Activated CD8-positive, alpha-beta memory T cell treated with anti-CD3 and anti-CD28 coated beads, Interleukin-2, amount 10 ng/mL, durations not matched to agents 7 days and 5 days (primary cell): ENCODE results near the gene ORC2. TPM values are rescaled to one million over a fixed set of nuclear protein-coding genes. Genes with fewer than 3 reads are reported as not detected.
"Not testable (repeated sequence)": the region's sequence is repeated elsewhere in the genome, so short reads cannot be mapped to it uniquely, and the experiment has no call there.

ENCODE experiments used
- ATAC-seq: fragments of 150-1000 bp; cut with Tn5 transposase; one replicate; pipeline ENCODE4 v1.10.0; 2021; ENCODE audit warnings: moderate library complexity
- CTCF ChIA-PET: fragments of 350-600 bp; sonication (Branson Sonifier 250); formaldehyde crosslinking; loops from one replicate; lab custom pipeline; 2021; ENCODE audit warnings: antibody characterized with exemption; lab: Charles Lee
- DNase-seq: peaks from one replicate; pipeline ENCODE4 v3.0.0-alpha.2; 2020
- H3K27ac Mint-ChIP-seq: one replicate; pipeline ENCODE4 v1.8.0; 2021; ENCODE audit warnings: mild to moderate bottlenecking, mixed read lengths
- H3K27me3 Mint-ChIP-seq: one replicate; pipeline ENCODE4 v1.8.0; 2021; ENCODE audit warnings: mixed read lengths
- H3K36me3 Mint-ChIP-seq: one replicate; pipeline ENCODE4 v1.8.0; 2021; ENCODE audit warnings: mild to moderate bottlenecking, mixed read lengths
- H3K4me1 Mint-ChIP-seq: one replicate; pipeline ENCODE4 v1.8.0; 2021; ENCODE audit warnings: mixed read lengths
- H3K4me3 Mint-ChIP-seq: one replicate; pipeline ENCODE4 v1.8.0; 2021; ENCODE audit warnings: mild to moderate bottlenecking, moderate library complexity, mixed read lengths
- H3K9me3 Mint-ChIP-seq: one replicate; pipeline ENCODE4 v1.8.0; 2022; ENCODE audit warnings: low read depth, mixed read lengths
- total RNA-seq, 2 experiments: library from RNA; stranded (reverse); gene quantifications; one replicate each; pipeline ENCODE4 v1.2.3, GENCODE V29; 2021

Gene ORC2
- total RNA-seq, 2 experiments from 2014 or later, result 54.8 to 57.8 TPM

DNA sequence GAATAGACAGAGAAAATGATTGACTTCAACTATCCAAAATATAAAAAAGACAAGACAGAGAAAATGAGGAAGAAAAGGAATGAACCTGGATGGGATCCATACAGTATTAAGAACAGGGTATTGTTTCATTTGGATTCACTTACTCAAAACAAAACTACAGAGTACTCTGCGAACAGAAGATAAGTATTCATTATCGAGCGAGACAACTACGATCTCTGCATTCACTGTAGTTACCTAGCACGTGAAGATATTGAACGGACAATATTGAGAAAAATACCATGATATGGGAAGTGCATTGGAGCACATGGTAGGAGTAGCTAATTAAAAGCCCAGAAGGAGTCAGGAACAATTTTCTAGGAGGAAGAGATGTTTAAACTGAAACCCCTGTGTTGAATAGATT, 1.0 kb upstream of the ORC2 start:
- H3K27me3 Mint-ChIP-seq, result no peaks in the 10 kb centered on the region
- CTCF ChIA-PET, result interaction anchor here (1.2 to 5.8 kb wide), 11 partner anchors 9 to 268 kb away, joined by 3 to 73 read pairs (median 6); partner anchors contain the start of genes CFLAR, HYCC2 and NDUFB3
- H3K9me3 Mint-ChIP-seq, result no peaks in the 10 kb centered on the region
- ATAC-seq (no peak), DNase-seq (no peak)
- peaks cover 64% of the 10 kb centered on the region for H3K4me1 Mint-ChIP-seq
- peak overlapping the region; percentile 96 for H3K27ac Mint-ChIP-seq
- H3K4me3 Mint-ChIP-seq, result peak overlapping the region; percentile 92
- H3K36me3 Mint-ChIP-seq, result peaks cover 17% of the 10 kb centered on the region

DNA sequence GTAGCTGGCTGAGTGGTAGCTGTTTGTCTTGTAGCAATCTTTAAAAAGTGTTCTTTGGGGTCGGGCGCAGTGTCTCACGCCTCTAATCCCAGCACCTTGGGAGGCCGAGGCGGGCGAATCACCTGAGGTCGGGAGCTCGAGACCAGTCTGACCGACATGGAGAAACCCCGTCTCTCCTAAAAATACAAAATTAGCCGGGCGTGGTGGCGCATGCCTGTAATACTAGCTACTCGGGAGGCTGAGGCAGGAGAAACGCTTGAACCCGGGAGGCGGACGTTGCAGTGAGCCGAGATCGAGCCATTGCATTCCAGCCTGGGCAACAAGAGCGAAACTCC, 425 bp upstream of the ORC2 start:
- CTCF ChIA-PET, result interaction anchor here (0.8 to 5.8 kb wide), 21 partner anchors 8 to 816 kb away, joined by 3 to 73 read pairs (median 5); partner anchors contain the start of genes ALS2, CASP10, CFLAR and HYCC2
- not testable (repeated sequence) for ATAC-seq, H3K9me3 Mint-ChIP-seq, DNase-seq, H3K27me3 Mint-ChIP-seq
- H3K4me1 Mint-ChIP-seq, result peaks cover 66% of the 10 kb centered on the region
- peak overlapping the region; percentile 92 for H3K4me3 Mint-ChIP-seq
- peaks cover 18% of the 10 kb centered on the region for H3K36me3 Mint-ChIP-seq
- peak overlapping the region; percentile 96 for H3K27ac Mint-ChIP-seq

DNA sequence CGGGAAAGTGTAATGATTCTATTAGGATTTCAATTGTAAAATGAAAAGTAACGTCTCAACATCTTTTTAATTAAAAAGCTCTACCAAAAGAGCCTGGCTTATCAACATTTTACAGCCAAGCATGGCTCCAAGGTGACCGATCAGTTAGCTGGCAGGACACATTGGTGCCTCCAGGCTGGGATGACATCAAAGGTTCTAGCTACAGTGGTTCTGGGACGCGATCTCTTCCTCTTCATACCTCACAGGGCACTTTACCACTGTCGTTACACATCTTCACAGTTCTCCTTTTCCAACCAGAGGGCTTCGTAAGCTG, 693 bp downstream of the ORC2 start:
- no peak for DNase-seq
- ATAC-seq, result peak; percentile 16
- Mint-ChIP-seq H3K9me3 (no peaks in the 10 kb centered on the region), H3K27me3 (no peaks in the 10 kb centered on the region), H3K4me3 (peak overlapping the region; percentile 92), H3K27ac (peak overlapping the region; percentile 96), H3K4me1 (peaks cover 64% of the 10 kb centered on the region), H3K36me3 (peaks cover 22% of the 10 kb centered on the region)
- CTCF ChIA-PET, result interaction anchor here (0.6 to 5.8 kb wide), 27 partner anchors 7 to 270 kb away, joined by 3 to 73 read pairs (median 5); partner anchors contain the start of genes CASP10, CFLAR, HYCC2 and NDUFB3

DNA sequence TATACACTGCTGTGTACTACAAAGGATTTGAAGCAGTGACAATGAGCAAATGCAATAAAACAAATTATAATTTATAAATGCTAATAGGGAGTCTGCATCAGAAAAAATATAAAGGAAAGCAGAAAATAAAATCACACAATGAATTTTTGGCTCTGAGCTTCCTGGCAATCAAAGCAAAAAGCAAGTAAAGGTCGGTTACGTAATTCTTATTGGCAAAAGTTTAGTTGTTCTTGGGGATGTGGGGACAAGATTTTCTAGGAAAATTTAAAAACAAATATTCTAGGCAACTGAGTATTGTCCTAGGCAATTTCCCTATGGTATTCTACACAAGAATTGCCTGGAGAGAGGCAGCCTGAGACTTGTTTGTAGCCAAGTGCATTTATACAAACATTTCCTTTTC, 1.8 kb downstream of the ORC2 start:
- H3K4me3 Mint-ChIP-seq, result peak overlapping the region; percentile 92
- peaks cover 28% of the 10 kb centered on the region for H3K36me3 Mint-ChIP-seq
- H3K9me3 Mint-ChIP-seq, result no peaks in the 10 kb centered on the region
- ATAC-seq, result no peak
- no peak overlapping the region for H3K27ac Mint-ChIP-seq
- CTCF ChIA-PET, result interaction anchor here (1.0 to 1.4 kb wide), 2 partner anchors 13 to 56 kb away, joined by 3 read pairs; no protein-coding TSS in a partner anchor
- H3K27me3 Mint-ChIP-seq, result no peaks in the 10 kb centered on the region
- peaks cover 61% of the 10 kb centered on the region for H3K4me1 Mint-ChIP-seq
- DNase-seq, result no peak

DNA sequence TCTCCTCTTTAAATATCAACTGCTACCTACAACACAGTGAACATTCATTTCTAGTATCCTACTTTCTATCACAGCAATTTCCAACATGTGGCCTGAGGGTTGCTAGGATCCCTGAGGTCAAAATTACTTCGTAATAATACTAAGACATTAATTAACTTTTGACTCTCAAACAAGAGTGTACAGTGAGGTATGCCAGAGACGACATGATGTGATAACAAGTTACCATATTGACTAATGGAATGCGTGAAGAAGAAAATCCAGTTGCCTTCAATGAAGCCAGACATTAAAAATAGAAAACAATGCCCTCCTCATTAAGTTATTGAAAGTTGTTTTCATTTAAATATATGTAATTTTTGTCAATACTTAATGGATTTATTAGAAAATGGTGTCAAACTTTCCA, 13.1 kb downstream of the ORC2 start:
- H3K36me3 Mint-ChIP-seq, result peaks cover 31% of the 10 kb centered on the region
- CTCF ChIA-PET, result interaction anchor here (0.6 kb wide), 2 partner anchors 9 to 20 kb away, joined by 3 read pairs; no protein-coding TSS in a partner anchor
- no peak for DNase-seq
- H3K27ac Mint-ChIP-seq, result no peak overlapping the region
- no peaks in the 10 kb centered on the region for H3K9me3 Mint-ChIP-seq
- peaks cover 3% of the 10 kb centered on the region for H3K4me1 Mint-ChIP-seq
- H3K27me3 Mint-ChIP-seq, result no peaks in the 10 kb centered on the region
- ATAC-seq, result no peak
- no peak overlapping the region for H3K4me3 Mint-ChIP-seq

DNA sequence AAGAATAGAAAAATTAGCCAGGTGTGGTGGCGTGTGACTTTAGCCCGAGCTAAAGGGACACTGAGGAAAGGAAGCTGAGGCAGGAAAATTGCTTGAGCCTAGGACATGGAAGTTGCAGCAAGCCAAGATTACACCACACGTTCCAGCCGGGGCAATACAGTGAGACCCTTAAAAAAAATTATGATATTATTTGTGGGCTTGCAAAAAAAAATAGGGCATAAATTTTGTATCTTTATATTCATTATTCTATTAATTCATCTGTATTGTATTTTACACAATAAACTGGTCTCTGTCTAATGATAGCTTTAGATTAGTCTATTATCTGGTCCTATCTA, 18.1 kb downstream of the ORC2 start:
- Mint-ChIP-seq H3K27ac (peak overlapping the region; percentile 41), H3K4me3 (no peak overlapping the region), H3K9me3 (no peaks in the 10 kb centered on the region), H3K4me1 (peaks cover 23% of the 10 kb centered on the region), H3K27me3 (no peaks in the 10 kb centered on the region), H3K36me3 (peaks cover 50% of the 10 kb centered on the region)
- CTCF ChIA-PET, result interaction anchor here (0.8 to 3.2 kb wide), 3 partner anchors 11 to 125 kb away, joined by 3 to 9 read pairs (median 3); partner anchors contain the start of gene HYCC2
- DNase-seq, result no peak
- no peak for ATAC-seq

DNA sequence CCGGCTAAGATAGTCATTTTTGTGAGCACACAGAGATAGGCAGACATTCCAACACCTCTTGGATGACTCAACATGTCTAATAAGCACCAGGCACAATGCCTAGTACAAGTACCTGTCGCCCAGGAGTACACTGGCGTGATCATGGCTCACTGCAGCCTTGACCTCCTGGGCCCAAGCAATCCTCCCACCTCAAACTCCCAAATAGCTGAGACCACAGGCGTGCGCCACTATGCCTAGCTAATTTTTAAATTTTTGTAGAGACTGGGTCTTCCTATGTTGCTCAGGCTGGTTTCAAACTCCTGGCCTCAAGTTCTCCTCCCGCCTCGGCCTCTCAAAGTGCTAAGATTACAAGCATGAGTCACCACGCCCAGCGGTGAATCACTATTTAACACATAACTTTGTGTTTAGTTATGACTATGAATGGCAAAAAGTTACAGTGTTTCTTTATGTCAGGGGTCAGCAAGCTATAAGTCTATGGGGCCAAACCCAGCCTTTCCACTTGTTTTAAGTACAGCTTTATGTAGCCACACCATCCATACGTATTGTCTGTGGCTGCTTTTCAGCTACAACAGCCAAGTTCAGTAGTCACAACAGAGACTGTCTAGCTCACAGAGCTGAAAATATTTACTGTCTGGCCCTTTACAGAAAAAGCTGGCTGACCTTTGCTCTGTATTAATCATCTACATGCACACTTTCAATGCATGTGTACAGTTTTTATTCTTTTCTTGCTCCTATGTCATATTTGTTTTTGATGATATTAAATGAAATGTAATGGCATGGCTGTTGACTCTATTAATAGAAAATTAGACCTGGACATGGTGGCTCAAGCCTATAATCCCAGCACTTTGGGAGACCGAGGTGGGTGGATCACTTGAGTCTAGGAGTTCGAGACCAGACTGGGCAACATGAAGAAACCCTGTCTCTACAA, 18.7 kb downstream of the ORC2 start:
- Mint-ChIP-seq H3K36me3 (peaks cover 54% of the 10 kb centered on the region), H3K9me3 (no peaks in the 10 kb centered on the region), H3K4me3 (no peak overlapping the region), H3K27me3 (no peaks in the 10 kb centered on the region), H3K27ac (peak overlapping the region; percentile 54), H3K4me1 (peaks cover 23% of the 10 kb centered on the region)
- CTCF ChIA-PET, result interaction anchor here (0.8 to 3.2 kb wide), 5 partner anchors 11 to 334 kb away, joined by 3 to 9 read pairs (median 3); partner anchors contain the start of gene HYCC2
- DNase-seq (peak; percentile 73), ATAC-seq (peak; percentile 82)

DNA sequence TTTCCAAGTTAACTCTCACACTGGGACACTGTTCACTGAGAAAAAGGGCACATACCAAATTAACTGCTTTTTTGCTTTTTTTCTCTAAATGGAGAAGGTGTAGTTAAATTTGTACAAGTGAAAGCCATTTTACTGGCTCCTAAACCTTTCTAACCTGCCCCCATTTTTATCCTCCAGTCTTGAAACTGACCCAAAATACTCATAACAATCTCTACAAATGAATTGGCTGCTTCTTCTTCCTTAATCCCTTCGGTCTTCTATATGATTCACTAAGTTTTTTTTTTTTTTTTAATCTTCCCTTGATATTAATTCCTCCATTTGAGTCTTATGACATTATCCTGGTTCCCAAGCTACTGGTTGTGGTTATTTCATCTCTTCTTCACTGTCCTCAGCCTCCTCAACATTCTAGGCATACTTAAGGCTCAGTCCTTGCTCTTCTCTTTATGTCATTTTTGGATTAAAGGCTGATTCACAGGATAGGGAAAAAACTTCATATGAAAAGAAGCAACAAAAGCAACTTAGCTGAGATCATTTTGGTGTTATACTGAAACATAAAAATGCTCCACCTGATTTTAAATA, 19.8 kb downstream of the ORC2 start:
- Mint-ChIP-seq H3K27ac (no peak overlapping the region), H3K9me3 (no peaks in the 10 kb centered on the region), H3K36me3 (peaks cover 54% of the 10 kb centered on the region), H3K4me3 (no peak overlapping the region), H3K4me1 (peaks cover 23% of the 10 kb centered on the region), H3K27me3 (no peaks in the 10 kb centered on the region)
- ATAC-seq (peak; percentile 24), DNase-seq (no peak)
- CTCF ChIA-PET, result interaction anchor here (1.4 to 3.2 kb wide), 2 partner anchors 126 to 215 kb away, joined by 4 to 9 read pairs; partner anchors contain the start of gene HYCC2

DNA sequence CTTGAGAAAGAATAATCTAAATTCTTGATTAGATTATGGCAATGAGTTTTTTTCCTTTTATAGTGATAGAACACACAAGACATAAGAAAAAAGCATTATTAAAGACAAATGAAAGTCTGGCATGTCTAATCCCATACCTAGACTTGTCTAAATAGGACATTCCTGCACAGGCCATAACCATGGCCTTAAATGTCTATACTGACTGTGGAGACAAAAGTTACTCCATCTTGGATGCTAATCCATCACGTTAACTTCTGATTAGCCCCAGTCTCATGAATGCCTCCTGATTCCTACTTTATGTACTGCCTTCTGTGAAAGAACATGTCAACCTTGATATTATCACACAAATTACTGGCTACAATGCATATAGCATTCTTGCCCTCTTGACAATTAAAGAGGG, 23.6 kb downstream of the ORC2 start:
- Mint-ChIP-seq H3K4me3 (no peak overlapping the region), H3K27ac (no peak overlapping the region), H3K4me1 (peaks cover 14% of the 10 kb centered on the region), H3K36me3 (peaks cover 49% of the 10 kb centered on the region), H3K9me3 (no peaks in the 10 kb centered on the region), H3K27me3 (no peaks in the 10 kb centered on the region)
- CTCF ChIA-PET, result no interaction called here
- no peak for ATAC-seq
- DNase-seq, result no peak

DNA sequence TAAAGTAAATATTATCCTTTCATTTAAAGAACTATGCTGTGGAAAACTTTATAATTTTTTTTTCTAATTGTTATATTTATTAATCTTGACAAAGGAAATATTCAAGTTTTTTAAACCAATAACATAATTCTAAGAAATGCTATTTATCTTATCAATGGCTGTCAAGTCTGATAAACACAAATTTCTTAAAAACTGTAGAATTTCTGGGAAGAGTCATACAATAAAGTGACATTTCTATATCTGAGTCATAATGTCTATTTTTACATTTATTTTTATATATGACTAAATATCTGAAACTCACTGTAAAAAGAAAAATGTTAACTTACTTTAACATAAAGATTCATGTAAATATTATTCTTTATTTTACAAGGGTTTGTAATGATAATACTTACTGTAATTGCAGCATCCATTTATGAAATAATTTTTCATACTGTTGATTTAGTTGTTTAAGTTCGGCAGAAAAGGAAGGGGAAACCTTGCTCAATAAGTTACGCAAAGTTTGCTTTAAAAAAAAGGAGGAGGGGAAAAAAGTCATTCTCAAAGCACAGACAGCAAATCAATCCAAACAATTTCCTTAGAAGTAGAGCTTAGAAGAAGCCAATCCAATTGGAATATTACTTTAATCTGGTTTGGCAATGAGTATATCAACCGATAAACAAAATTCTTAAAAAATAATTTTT, 32.4 kb downstream of the ORC2 start:
- Mint-ChIP-seq H3K27ac (no peak overlapping the region), H3K36me3 (peaks cover 38% of the 10 kb centered on the region), H3K27me3 (no peaks in the 10 kb centered on the region), H3K9me3 (no peaks in the 10 kb centered on the region), H3K4me3 (no peak overlapping the region), H3K4me1 (peaks cover 11% of the 10 kb centered on the region)
- CTCF ChIA-PET, result no interaction called here
- no peak for ATAC-seq
- DNase-seq, result no peak

DNA sequence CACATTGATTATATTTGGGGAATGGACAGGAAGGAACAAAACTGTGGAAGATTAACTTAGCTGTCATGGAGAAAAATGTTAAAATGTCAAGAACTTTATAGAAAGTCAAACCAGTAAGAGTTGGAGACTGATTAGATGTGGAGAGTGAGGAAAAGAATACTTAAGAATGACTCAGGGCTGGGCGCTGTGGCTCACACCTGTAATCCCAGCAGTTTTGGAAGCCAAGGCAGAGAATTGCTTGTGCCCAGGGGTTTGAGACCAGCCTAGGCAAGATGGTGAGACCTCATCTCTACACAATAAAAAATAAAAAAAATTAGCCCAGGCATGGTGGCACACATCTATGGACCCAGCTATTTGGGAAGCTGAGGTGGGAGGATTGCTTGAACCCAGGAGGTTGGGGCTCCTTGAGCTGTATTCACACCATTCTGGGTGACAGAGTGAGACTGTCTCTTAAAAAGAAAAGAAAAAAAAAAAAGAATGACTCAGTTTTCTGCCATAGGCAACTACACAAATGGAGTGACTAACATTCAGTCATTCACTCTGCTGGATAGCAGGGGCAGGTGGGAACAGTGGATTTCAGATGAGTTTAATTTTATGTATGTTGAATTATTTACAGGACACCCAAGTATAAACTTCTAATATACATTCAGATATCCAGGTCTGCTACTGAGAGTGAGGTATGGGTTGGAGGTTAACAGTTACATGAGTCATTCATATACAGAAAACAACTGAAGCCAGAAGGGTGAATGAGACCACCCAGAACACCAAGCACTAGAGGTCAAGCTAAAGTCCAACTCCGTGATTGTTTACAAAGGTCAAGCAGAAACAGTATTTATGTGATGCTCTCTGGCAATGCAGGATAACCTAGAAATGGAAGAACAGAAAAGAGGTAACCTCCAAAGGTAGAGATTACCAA, 33.9 kb downstream of the ORC2 start:
- Mint-ChIP-seq H3K27ac (peak overlapping the region; percentile 19), H3K4me3 (no peak overlapping the region), H3K36me3 (peaks cover 28% of the 10 kb centered on the region), H3K27me3 (no peaks in the 10 kb centered on the region), H3K9me3 (no peaks in the 10 kb centered on the region), H3K4me1 (peaks cover 11% of the 10 kb centered on the region)
- ATAC-seq (no peak), DNase-seq (no peak)
- CTCF ChIA-PET, result interaction anchor here (0.8 kb wide), 1 partner anchor 140 kb away, joined by 3 read pairs; no protein-coding TSS in a partner anchor

DNA sequence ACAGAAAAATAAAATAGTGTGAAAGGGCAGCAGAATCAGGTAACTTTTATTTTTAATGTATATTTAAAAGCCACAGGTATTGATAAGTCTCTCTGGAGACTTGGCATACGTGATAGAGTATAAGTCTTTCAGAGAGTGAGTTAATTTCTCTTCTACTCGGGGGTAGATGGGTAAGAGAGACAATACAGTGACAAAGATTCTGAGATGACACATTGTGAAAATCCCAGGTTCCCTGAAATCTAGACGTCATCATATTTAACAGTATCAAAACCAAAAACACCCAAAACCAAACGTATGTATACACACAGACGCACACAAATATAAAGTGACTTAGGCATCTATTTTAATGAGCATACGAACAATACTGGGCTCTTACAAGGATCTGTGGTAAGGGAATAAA, 41.0 kb downstream of the ORC2 start:
- no peak overlapping the region for H3K4me3 Mint-ChIP-seq
- ATAC-seq (peak; percentile 75), DNase-seq (no peak)
- no peaks in the 10 kb centered on the region for H3K27me3 Mint-ChIP-seq
- peak overlapping the region; percentile 77 for H3K27ac Mint-ChIP-seq
- no peaks in the 10 kb centered on the region for H3K9me3 Mint-ChIP-seq
- peaks cover 35% of the 10 kb centered on the region for H3K36me3 Mint-ChIP-seq
- CTCF ChIA-PET, result no interaction called here
- peaks cover 15% of the 10 kb centered on the region for H3K4me1 Mint-ChIP-seq
